Fibroblast of skin of left quadriceps (primary cell): ENCODE results near the gene IARS1.

Experiments used
- DNase-seq, 2 experiments: peaks; one replicate each; pipeline ENCODE4 v3.0.0-alpha.2; 2013; ENCODE audit warnings: low read depth in 2 of 2

IARS1 gene

GRCh38 chr9:92293452-92294296 is at the start of gene IARS1:
Gene IARS1, minus strand, starts transcription at chr9:92293697. Its CDS starts 4,278 bp downstream, at chr9:92289419.
- peak; percentile 98 for DNase-seq

- no peak for DNase-seq
Measured at GRCh38 chr9:92342825-92343488, 49.5 kb upstream of the IARS1 start.

- no peak for DNase-seq
Measured at GRCh38 chr9:92341578-92341977, 48.1 kb upstream of the IARS1 start.

- no peak for DNase-seq
Measured at GRCh38 chr9:92333282-92333634, 39.8 kb upstream of the IARS1 start.

- DNase-seq: no peak
Measured at GRCh38 chr9:92332577-92333281, 39.2 kb upstream of the IARS1 start.

GRCh38 chr9:92328225-92328624 is 34.7 kb upstream of the IARS1 start:
- peak; percentile 30 to 42 for DNase-seq

GRCh38 chr9:92327283-92327850 is 33.9 kb upstream of the IARS1 start:
- DNase-seq: no peak

- no peak for DNase-seq
Measured at GRCh38 chr9:92325991-92326500, 32.5 kb upstream of the IARS1 start.

- DNase-seq: peak; percentile 71 to 75
Measured at GRCh38 chr9:92325269-92325990, 31.9 kb upstream of the IARS1 start, which contains the start of the genes CENPP and NOL8. Gene CENPP, plus strand, starts transcription at chr9:92325953. Gene NOL8, minus strand, starts transcription at chr9:92325350. Its CDS starts 1,189 bp downstream, at chr9:92324161.

GRCh38 chr9:92324889-92325268 is 31.4 kb upstream of the IARS1 start:
- DNase-seq: peak in 1 of 2 experiments; percentile 4

GRCh38 chr9:92324431-92324830 is 30.9 kb upstream of the IARS1 start:
- no peak for DNase-seq

- DNase-seq: no peak
Measured at GRCh38 chr9:92315456-92315855, 22.0 kb upstream of the IARS1 start.

- DNase-seq: no peak
Measured at GRCh38 chr9:92313624-92314012, 20.1 kb upstream of the IARS1 start.

- no peak for DNase-seq
Measured at GRCh38 chr9:92312887-92313623, 19.6 kb upstream of the IARS1 start.

GRCh38 chr9:92310562-92310961 is 17.1 kb upstream of the IARS1 start:
- DNase-seq: no peak

- DNase-seq: no peak
Measured at GRCh38 chr9:92308893-92309292, 15.4 kb upstream of the IARS1 start.

GRCh38 chr9:92300936-92301335 is 7.4 kb upstream of the IARS1 start:
- DNase-seq: no peak

GRCh38 chr9:92299116-92299515 is 5.6 kb upstream of the IARS1 start:
- DNase-seq: no peak

- DNase-seq: no peak
Measured at GRCh38 chr9:92298036-92298435, 4.5 kb upstream of the IARS1 start.

GRCh38 chr9:92297611-92298010 is 4.1 kb upstream of the IARS1 start:
- DNase-seq: no peak
